ENCODE data around the gene SCUBE3.

SCUBE3 gene

DNA sequence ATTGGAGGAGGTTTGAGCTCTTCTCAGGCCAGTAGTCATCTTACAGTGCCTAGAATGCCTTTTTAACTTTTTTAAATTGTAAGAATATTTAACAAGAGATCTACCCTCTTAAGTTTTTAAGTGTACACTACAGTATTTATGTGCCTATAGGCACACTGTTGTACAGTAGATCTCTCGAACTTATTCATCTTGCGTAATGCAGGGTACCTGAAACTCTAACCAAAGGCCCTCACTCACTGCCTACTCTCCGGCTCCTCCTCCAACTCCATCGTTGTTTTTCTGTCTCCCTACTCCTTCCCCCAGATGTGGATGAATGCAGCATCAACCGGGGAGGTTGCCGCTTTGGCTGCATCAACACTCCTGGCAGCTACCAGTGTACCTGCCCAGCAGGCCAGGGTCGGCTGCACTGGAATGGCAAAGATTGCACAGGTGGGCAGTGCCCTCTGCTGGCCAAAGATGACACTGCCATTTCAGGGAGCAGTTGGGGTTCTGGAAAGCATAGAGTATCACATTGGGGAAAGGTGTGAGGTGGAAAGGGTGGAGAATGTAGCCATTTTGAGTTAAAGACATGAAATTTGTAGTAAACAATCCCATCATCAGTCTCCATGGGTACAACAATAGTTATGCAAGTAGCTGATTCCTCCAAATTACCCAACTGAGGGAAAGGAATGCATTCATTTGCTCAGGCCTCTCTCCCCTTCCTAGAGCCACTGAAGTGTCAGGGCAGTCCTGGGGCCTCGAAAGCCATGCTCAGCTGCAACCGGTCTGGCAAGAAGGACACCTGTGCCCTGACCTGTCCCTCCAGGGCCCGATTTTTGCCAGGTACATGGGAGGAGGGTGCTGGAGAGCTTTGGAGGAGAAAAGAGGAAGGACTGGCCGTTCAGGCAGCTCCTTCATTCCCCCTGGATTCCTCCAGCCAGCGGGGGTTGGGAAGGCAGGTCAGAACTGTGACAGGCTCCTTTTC is 27.4 kb downstream of the SCUBE3 start:
- no peak for DNase-seq (ENCODE audit: low read depth in 2 of 2)

DNA sequence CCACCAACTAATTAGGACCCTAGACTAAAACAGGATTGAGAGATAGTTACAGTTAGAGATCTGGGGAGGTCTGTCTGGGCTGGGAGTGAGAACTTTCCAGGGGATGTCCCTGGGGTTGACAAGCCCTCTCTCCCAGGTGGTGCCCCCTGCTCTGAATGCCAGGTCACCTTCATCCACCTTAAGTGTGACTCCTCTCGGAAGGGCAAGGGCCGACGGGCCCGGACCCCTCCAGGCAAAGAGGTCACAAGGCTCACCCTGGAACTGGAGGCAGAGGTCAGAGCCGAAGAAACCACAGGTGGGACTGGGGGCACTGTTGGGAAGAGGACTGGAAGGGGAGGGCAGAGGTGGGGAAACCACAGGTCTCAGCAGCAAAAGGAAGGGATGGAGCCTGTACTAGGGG is 28.7 kb downstream of the SCUBE3 start:
- DNase-seq (ENCODE audit: low read depth in 2 of 2): no peak

- DNase-seq (ENCODE audit: low read depth in 2 of 2): no peak
Measured at GRCh38 chr6:35242906-35243305, 29.1 kb downstream of the SCUBE3 start.

DNA sequence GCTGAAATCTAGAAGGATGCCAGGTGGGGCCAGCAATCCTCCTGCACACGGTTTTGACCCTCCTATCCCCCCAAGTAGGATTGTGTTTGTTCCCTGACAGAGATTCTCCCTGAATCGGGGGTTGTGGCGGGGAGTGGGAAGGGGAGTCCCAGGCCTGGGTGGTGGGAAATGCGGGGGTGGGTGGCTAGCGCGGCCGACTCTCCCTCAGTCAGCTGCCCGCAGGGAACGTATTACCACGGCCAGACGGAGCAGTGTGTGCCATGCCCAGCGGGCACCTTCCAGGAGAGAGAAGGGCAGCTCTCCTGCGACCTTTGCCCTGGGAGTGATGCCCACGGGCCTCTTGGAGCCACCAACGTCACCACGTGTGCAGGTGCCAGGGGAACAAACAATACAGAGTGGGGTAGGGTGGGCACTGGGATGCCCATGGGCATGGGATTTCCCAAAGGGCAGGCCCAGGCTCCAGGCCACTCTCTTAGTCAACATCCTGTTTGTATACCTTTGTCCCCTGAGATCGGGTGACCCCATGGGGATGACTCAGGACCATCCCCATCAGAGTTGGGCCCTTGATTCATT is 29.7 kb downstream of the SCUBE3 start:
- no peak for DNase-seq (ENCODE audit: low read depth in 2 of 2)

- DNase-seq (ENCODE audit: low read depth in 2 of 2): no peak
Measured at GRCh38 chr6:35244551-35244950, 30.8 kb downstream of the SCUBE3 start.

DNA sequence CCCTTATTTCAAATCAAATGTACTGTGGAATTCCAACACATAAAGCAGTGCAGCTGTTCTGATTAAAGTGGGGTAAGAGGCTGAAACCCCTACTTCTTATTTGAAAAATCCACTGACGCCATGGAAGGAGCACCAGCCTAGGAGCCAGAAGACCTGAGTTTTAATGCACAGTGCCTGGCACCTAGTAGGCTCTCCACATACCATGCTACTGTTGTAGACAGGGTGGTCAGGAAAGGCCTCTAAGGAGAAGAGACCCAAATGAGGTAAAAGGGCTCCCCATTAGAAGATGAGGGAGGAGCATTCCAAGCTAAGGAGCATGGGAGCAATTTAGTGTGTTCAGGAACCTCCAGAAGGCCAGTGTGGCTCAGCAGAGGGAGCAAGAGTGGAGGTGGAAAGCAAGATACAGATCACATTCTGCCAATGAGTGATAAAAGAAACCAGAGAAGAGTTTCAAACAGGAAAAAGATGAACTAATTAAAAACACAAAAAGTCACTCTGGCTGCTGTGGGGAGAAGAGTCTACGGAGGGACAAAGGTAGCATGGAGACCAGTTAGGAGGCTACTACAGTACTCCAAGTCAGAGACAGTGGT is 34.0 kb downstream of the SCUBE3 start:
- no peak for DNase-seq (ENCODE audit: low read depth in 2 of 2)

- no peak for DNase-seq (ENCODE audit: low read depth in 2 of 2)
Measured at GRCh38 chr6:35248300-35248699, 34.5 kb downstream of the SCUBE3 start.

GRCh38 chr6:35248965-35249364 is 35.2 kb downstream of the SCUBE3 start:
- DNase-seq (ENCODE audit: low read depth in 2 of 2): no peak

GRCh38 chr6:35251949-35252348 is 38.2 kb downstream of the SCUBE3 start:
- no peak for DNase-seq (ENCODE audit: low read depth in 2 of 2)

GRCh38 chr6:35253249-35253648 is 39.5 kb downstream of the SCUBE3 start:
- no peak for DNase-seq (ENCODE audit: low read depth in 2 of 2)

- DNase-seq (ENCODE audit: low read depth in 2 of 2): no peak
Measured at GRCh38 chr6:35258336-35258735, 44.6 kb downstream of the SCUBE3 start.

DNA sequence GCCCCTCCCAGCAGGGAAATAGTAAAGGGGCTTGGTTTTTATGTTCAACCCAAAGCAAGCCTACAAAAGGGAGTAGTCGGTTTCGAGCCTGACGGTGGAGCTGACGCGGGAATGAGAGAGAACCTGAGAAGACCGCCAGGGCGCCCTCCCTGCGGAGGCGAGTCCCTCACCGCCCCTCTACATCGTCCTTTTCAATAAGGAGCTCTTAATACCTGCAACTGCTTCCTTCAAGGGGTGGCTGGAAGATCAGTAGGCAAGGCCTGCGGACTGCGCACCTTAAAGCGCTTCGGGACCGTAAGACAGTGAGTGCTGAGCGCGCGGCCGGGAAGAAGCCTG is 45.1 kb downstream of the SCUBE3 start:
- DNase-seq (ENCODE audit: low read depth in 2 of 2): no peak

GRCh38 chr6:35259194-35259947 is 45.6 kb downstream of the SCUBE3 start, which contains the start of gene ZNF76:
Gene ZNF76 (plus strand): TSS chr6:35259735. CDS start chr6:35281152, 21,417 bp downstream.
- peak; percentile 92 to 94 for DNase-seq (ENCODE audit: low read depth in 2 of 2)

- DNase-seq (ENCODE audit: low read depth in 2 of 2): no peak
Measured at GRCh38 chr6:35259948-35260590, 46.3 kb downstream of the SCUBE3 start.

GRCh38 chr6:35260591-35261570 is 47.1 kb downstream of the SCUBE3 start:
- no peak for DNase-seq (ENCODE audit: low read depth in 2 of 2)

GRCh38 chr6:35262596-35262995 is 48.8 kb downstream of the SCUBE3 start:
- no peak for DNase-seq (ENCODE audit: low read depth in 2 of 2)

GRCh38 chr6:35264550-35265274 is 51.0 kb downstream of the SCUBE3 start:
- no peak for DNase-seq (ENCODE audit: low read depth in 2 of 2)

DNA sequence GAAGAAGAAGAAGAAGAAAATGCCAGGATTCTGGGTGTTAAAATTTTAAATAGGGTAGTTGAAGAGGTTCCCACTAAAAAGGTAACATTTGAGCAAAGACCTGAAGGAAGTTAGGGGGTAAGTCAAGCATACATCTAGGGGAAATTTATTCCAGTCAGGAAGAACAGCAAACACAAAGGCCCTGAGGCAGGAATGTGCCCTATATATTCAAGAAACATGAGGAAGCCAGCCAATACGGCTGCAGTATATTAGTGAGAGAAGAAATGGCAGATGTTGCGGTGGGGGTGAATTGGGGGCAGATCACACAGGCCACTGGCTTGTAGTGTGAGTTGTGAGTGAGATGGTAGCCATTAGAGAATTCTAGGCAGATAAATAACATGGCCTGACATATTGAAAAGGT is 51.8 kb downstream of the SCUBE3 start:
- DNase-seq (ENCODE audit: low read depth in 2 of 2): no peak

- DNase-seq (ENCODE audit: low read depth in 2 of 2): no peak
Measured at GRCh38 chr6:35267446-35267845, 53.7 kb downstream of the SCUBE3 start.

- DNase-seq (ENCODE audit: low read depth in 2 of 2): no peak
Measured at GRCh38 chr6:35267897-35268296, 54.1 kb downstream of the SCUBE3 start.

All from fibroblast of skin of left biceps (primary cell).